ENCODE results near the gene PKIB.

Gene PKIB

DNA sequence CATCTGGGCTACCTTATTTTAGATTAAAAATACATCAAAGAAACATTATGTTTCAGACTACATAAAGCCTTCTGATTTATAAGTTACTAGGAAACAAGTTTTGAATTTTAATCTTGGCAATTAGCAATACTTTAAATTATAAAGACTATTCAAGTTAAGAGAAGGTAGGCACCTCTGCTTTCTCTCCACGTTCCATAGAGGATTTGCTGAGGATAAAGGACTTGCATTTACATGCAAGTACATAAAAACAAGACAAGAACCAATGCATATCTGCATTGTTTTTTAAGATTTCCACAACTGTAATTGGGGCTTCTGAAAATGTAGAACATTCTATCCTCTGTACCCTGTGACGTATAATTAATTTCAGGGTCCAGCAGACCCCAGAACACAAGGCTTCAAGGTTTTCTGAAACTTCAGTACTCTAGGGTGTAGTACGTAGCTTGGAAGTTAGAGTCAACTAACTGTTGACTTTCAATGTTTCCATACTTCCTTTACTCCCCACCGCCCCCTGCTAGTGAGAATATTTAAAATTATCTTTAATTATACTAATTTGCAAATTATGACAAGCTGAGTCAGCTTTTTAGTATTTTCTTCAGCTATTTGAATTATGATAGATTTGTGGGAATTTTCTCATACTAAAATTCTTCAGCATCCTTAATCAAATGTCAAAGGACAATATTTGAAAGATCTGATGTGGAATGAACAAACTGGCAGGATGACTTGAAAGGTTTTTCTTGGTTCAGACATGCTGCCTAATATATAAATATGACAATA lies 82.8 kb downstream of the PKIB start:
- TF ChIP-seq, protein P1, sequence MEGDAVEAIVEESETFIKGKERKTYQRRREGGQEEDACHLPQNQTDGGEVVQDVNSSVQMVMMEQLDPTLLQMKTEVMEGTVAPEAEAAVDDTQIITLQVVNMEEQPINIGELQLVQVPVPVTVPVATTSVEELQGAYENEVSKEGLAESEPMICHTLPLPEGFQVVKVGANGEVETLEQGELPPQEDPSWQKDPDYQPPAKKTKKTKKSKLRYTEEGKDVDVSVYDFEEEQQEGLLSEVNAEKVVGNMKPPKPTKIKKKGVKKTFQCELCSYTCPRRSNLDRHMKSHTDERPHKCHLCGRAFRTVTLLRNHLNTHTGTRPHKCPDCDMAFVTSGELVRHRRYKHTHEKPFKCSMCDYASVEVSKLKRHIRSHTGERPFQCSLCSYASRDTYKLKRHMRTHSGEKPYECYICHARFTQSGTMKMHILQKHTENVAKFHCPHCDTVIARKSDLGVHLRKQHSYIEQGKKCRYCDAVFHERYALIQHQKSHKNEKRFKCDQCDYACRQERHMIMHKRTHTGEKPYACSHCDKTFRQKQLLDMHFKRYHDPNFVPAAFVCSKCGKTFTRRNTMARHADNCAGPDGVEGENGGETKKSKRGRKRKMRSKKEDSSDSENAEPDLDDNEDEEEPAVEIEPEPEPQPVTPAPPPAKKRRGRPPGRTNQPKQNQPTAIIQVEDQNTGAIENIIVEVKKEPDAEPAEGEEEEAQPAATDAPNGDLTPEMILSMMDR (IDR thresholded peaks at IDR 0.05; ENCODE audit: low read depth, low read length), result no peak
- no peak for DNase-seq (ENCODE audit: extremely low read depth, low read depth)

DNA sequence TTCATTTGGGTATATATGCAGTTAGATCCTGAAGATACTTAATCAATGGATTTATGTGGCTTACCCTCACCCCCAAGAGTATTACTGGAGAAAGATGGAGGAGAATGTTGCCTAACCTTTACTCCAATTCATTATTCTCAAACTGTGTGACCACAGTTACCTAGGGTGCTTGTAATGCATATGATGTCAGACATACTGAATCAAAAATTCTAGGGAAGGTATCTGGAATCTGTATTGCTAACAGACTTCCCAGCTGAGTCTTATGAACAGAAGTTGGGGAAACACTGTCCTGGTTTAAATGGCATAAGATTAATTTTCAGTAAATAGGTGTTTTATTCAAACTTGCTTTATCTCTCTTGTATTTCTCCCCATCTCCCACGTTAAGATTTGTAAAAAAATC lies 83.9 kb downstream of the PKIB start:
- no peak for DNase-seq (ENCODE audit: extremely low read depth, low read depth)
- TF ChIP-seq, protein P1 (IDR thresholded peaks at IDR 0.05; ENCODE audit: low read depth, low read length), result no peak

DNA sequence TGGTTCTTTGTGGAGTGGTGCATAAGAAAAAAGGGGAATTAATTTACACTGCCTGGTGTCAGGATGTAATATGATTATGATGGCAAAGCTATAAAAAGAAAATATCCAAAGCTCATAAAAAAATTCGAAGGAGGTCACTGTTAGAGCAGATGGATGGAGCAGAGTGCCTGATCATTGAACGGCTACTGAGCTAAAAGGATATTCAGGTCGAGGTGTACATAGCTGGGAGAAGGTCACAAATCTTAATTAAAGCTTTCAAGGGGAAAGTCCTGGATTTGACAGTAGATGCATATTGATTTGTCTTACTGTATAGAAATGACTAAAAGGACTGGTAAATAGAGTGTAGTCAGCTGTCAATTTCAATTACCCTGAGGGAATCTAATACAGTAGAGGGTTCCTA lies 84.4 kb downstream of the PKIB start:
- TF ChIP-seq, protein P1 (IDR thresholded peaks at IDR 0.05; ENCODE audit: low read depth, low read length), result no peak
- no peak for DNase-seq (ENCODE audit: extremely low read depth, low read depth)

DNA sequence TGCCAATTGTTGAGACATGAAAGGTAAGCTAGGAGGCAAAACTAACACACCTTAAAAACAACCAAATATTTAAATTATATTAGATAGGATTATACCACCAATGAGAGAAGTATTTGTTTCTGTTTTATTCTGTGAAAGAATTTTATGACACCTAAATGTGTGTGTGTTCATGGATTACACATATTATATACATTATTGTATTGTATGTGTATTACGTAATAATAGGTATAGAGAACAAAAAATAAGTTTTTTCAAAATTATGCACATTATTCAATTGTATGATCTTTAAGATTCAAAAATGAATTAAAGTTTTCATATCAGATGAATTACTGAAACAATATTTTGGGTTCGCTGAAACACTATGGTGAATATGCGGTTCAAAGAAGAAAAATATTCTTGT lies 85.0 kb downstream of the PKIB start:
- TF ChIP-seq, protein P1 (IDR thresholded peaks at IDR 0.05; ENCODE audit: low read depth, low read length), result no peak
- no peak for DNase-seq (ENCODE audit: extremely low read depth, low read depth)

DNA sequence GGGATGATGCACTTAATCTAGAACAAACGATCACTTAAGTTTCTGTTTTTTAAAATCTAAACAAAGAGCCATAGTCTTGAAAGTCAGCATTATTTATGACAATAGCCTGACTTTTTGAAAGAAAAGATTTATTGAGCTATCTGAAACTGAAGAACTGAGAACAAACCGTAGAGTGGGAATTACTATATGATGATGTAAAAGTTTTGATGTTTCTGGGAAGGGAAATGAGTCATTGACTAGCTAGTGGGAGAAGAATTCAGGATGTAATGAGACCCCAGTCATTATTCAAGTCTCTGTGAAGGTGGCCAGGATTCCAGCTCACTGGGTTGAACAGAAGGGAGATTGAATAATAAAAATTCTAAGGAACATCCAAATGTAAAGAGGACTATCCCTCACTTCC lies 85.9 kb downstream of the PKIB start:
- no peak for DNase-seq (ENCODE audit: extremely low read depth, low read depth)

DNA sequence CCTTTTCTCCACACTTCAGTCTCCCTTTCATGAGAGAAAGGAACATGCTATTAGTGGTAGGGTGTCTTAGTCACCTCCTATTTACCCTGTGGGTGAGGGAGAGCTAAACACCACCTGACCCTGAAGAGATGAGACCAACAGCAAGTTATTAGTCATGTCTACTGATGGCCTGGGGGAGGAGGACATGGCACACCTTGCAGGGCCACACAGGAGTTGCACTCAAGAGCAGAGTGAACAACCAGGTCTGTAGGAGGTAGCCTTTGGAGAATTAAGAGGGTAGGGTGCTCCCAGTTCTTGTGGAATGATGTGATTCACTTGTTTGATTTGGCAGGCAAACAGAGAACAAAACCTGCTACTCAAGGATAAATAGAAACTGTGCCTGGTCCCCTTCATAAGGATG lies 86.6 kb downstream of the PKIB start:
- TF ChIP-seq, protein P1 (IDR thresholded peaks at IDR 0.05; ENCODE audit: low read depth, low read length), result no peak
- DNase-seq (ENCODE audit: extremely low read depth, low read depth), result no peak

More for the DNA sequence above, 85.9 kb downstream of the PKIB start:
- TF ChIP-seq, protein P1 (IDR thresholded peaks at IDR 0.05; ENCODE audit: low read depth, low read length), result no peak

DNA sequence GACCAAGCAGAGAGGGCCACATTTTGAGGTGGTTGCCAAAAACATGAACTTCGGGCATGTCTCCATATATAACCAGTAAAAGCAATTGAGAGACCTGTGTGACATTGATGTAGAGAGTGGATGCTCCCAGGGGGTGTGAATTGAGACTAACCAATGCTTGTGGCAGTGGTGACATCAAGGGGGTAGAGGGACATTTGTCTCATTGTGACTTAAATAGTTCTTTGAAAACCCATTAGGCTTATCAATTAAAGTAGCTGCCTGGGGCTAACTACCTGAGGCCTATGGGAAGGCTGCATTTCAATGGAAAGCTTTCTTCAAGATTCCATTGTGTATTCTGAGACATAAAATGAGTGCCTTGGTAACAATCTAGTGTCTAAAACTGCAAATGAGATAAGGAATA lies 87.3 kb downstream of the PKIB start:
- DNase-seq (ENCODE audit: extremely low read depth, low read depth), result no peak
- TF ChIP-seq, protein P1 (IDR thresholded peaks at IDR 0.05; ENCODE audit: low read depth, low read length), result no peak

Data from AG09319 (cell line).